ENCODE data around the gene PHLDA3. TPM values are rescaled to one million over a fixed set of nuclear protein-coding genes. Genes with fewer than 3 reads are reported as not detected.

The PHLDA3 gene
- total and polyA plus RNA-seq, 2 of the 4 experiments (the other 2 are of a cell fraction): 41.6 to 102 TPM

DNA sequence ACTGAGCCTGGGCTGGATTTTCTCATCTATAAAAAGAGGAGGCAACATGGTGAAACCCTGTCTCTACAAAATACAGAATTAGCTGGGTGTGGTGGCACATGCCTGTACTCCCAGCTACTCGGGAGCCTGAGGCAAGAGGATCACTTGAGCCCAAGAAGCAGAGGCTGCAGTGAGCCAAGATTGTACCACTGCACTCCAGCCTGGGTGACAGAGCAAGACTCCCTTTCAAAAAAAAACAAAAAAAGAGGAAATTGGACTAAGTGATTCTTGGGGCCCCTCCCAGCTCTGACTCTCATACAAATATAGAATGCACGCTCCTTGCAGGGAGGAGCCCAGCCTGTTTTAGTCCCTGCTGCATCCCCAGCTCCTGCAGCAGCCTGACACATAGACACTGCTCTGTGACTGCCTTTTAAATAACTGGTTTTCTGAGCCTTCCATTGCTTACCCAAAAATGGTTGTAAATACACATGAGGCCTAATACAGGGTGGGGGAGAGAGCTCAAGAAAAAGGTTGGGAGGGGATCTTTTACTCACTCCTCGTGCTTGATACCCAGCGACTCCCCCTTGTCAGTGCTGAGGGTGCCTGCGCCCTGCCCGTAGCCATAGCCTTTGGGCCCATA is 20.8 kb upstream of the PHLDA3 start:
- no peak overlapping the region for H3K4me3 ChIP-seq (ENCODE audit: insufficient read depth, low read depth, low read length)

More for the DNA sequence above, 20.8 kb upstream of the PHLDA3 start:
- intact Hi-C loops (cut with micrococcal nuclease) (no loop called here), dilution Hi-C loops (cut with HindIII; ENCODE audit: low sequenced_read_pairs, unreplicated experiment) (no loop called here), in situ Hi-C loops (cut with MboI; ENCODE audit: low sequenced_read_pairs) (no loop called here)
- DNase-seq (no peak), ATAC-seq (ENCODE audit: low read depth) (no peak)
- Histone ChIP-seq H3K4me1 (ENCODE audit: control insufficient read depth, insufficient read depth, low read length) (peaks cover 60% of the 10 kb centered on the region), H4K8ac (ENCODE audit: low read depth in 2 of 2, low read length in 2 of 2) (peak overlapping the region in 1 of 2 experiments; percentile 56; a peak in 2 of 4 replicates), H3K9ac (ENCODE audit: low read depth, low read length) (0 out of 2 replicates have a peak overlapping the region, but pooled peaks have one; percentile 8), H3K36me3 (ENCODE audit: control insufficient read depth, insufficient read depth, low read length) (peaks cover 75% of the 10 kb centered on the region), H3K9me3 (ENCODE audit: control insufficient read depth, insufficient read depth, low read length) (no peaks in the 10 kb centered on the region), H4K91ac (ENCODE audit: insufficient read depth, low read depth, low read length) (peak overlapping the region; percentile 50), H2BK120ac (ENCODE audit: low read depth, low read length) (peak overlapping the region; percentile 54), H3K4me2 (ENCODE audit: low read depth, low read length) (no peak overlapping the region), H2BK15ac (ENCODE audit: low read depth, low read length) (no peak overlapping the region), H3K56ac (ENCODE audit: extremely low read depth, insufficient read depth, low read length) (no peak overlapping the region), H3K23ac (ENCODE audit: low read depth, low read length) (peak overlapping the region; percentile 47; the same call in 1 of the 2 replicates), H3K14ac (replicated peaks; ENCODE audit: low read depth, low read length) (peak overlapping the region; percentile 70), H3K27me3 (ENCODE audit: control insufficient read depth, insufficient read depth, low read length) (no peaks in the 10 kb centered on the region), H2AK9ac (replicated peaks; ENCODE audit: low read depth, low read length, poor library complexity) (peak overlapping the region; percentile 33), H3K18ac (ENCODE audit: low read depth, low read length) (peak overlapping the region; percentile 21; the same call in 1 of the 2 replicates), H4K20me1 (ENCODE audit: insufficient read depth, low read length) (peaks cover 86% of the 10 kb centered on the region), H3K79me1 (ENCODE audit: low read depth in 1 of 2, low read length in 2 of 2) (peaks cover 58 to 98% of the 10 kb centered on the region in 2 experiments), H2BK20ac (ENCODE audit: low read depth, low read length) (peak overlapping the region; percentile 72; the same call in 1 of the 2 replicates), H3K27ac (ENCODE audit: insufficient read depth, low read length) (peak overlapping the region; percentile 65), H2AFZ (replicated peaks; ENCODE audit: low read length, poor library complexity) (peak overlapping the region; percentile 71), H3K9me1 (ENCODE audit: insufficient read depth, low read length) (peaks cover 42% of the 10 kb centered on the region), H2AK5ac (ENCODE audit: low read depth, low read length) (peak overlapping the region; percentile 72), H4K5ac (ENCODE audit: low read depth, low read length) (no peak overlapping the region), H2BK5ac (ENCODE audit: low read depth, low read length, poor library complexity, severe bottlenecking) (peak overlapping the region; percentile 54), H3K4ac (ENCODE audit: low read depth, low read length) (peak overlapping the region; percentile 78)
- TF ChIP-seq POLR2A (IDR thresholded peaks at IDR 0.05; ENCODE audit: low read depth, low read length) (peak; percentile 18; the same call in 1 of the 2 replicates), RCOR1 (IDR thresholded peaks at IDR 0.05; ENCODE audit: insufficient replicate concordance, low read length) (no peak)
- CTCF ChIA-PET: interaction anchor here (0.6 to 1.4 kb wide), 4 partner anchors 9 to 327 kb away, joined by 3 read pairs; no protein-coding TSS in a partner anchor
- POLR2A ChIA-PET (ENCODE audit: unreplicated experiment): interaction anchor here (0.6 to 2.4 kb wide), 2 partner anchors 13 to 71 kb away, joined by 3 to 8 read pairs; no protein-coding TSS in a partner anchor
- no TSS peak for BruUV-seq (replicated peaks)
- 40% methylated on average over 2 of the region's 6 CpGs; no CpG with 5 or more reads in 1 of the 2 experiments for WGBS, 2 experiments (ENCODE audit: extremely low coverage in 2 of 2, insufficient read length in 1 of 2)
